AG04449 (cell line): Measurements from ENCODE around the gene PFKP.
A peak's percentile ranks its signal among the peaks of the same experiment; 100 is the strongest.

Experiments used
- CTCF ChIA-PET: fragments of 350-600 bp; formaldehyde crosslinking; extraction: SDS; loops from one replicate; lab custom pipeline; 2021; ENCODE audit warnings: antibody characterized with exemption; lab: Yijun Ruan, JAX
- POLR2A ChIA-PET: fragments of 400-600, 350-600 bp; formaldehyde crosslinking; extraction: SDS; loops from one replicate; lab custom pipeline; 2020; ENCODE audit warnings: antibody characterized with exemption, inconsistent platforms; lab: Yijun Ruan, JAX
- DNase-seq: peaks from one replicate; pipeline ENCODE4 v3.0.0-alpha.2; 2010; ENCODE audit warnings: low read depth, low spot score
- H3K4me3 ChIP-seq: 2 replicates; pipeline ENCODE4 v1.5.1; 2011; ENCODE audit warnings: low read depth, mild to moderate bottlenecking, control low read depth, low read length
- CTCF ChIP-seq: IDR thresholded peaks from one replicate; pipeline ENCODE4 v1.5.1; 2011; ENCODE audit warnings: mild to moderate bottlenecking, moderate library complexity, low read length, control low read depth, inconsistent platforms; ENCODE audit not compliant: insufficient read depth; ENCODE audit errors: missing control alignments

Gene PFKP

GRCh38 chr10:3173171-3173878 lies 106.0 kb downstream of the PFKP start:
- DNase-seq: no peak
- ChIA-PET POLR2A (interaction anchor here (0.5 to 1.3 kb wide), 5 partner anchors 9 to 612 kb away, joined by 3 to 9 read pairs (median 3); partner anchors contain the start of gene KLF6), CTCF (interaction anchor here (1.0 kb wide), 1 partner anchor 20 kb away, joined by 3 read pairs; no protein-coding TSS in a partner anchor)
- TF ChIP-seq CTCF: no peak
- peak overlapping the region; percentile 58 for H3K4me3 ChIP-seq

DNA sequence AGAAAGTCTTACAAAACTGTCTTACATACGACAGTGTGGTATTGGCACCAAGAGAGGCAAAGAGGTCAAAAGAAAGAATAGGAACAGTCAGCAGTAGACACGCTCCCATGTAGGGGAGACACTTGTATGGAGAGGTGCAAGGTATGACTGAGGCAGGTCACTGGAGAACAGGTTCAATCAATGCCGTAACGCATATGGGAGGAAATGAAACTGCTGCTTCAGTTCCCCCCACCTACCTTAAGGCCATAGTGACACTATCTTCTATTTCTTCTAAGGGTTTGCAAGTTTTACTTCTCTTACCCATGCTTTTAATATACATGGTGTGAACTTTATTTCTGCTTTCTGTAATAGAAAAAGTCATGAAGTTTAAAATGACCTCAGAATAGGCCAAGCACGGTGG lies 110.7 kb downstream of the PFKP start:
- no peak for DNase-seq

DNA sequence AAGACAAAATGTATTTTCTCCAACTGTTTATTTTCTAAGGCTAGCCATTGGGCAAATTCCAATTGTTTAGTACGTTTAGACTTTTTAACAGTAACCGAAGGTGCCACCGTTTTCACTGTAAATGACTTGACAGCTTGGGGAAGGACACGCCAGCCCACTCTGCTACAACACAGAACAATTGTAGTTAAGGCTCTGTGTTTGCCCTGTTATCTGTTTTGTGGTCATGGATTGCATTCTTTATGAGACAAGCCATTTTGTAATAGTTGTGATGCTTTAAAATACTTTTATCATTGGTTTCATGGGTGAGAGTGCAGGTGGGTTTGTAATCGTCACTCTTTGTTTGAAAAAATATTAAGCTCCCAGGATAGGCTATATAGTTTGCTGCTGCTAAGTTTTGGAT lies 111.8 kb downstream of the PFKP start:
- DNase-seq: no peak
- ChIA-PET CTCF (no interaction called here), POLR2A (no interaction called here)
- no peak for TF ChIP-seq CTCF
- no peak overlapping the region for H3K4me3 ChIP-seq

More for the DNA sequence above, 110.7 kb downstream of the PFKP start:
- ChIA-PET CTCF (interaction anchor here (1.3 kb wide), 1 partner anchor 15 kb away, joined by 3 read pairs; no protein-coding TSS in a partner anchor), POLR2A (no interaction called here)
- H3K4me3 ChIP-seq: no peak overlapping the region
- no peak for TF ChIP-seq CTCF

DNA sequence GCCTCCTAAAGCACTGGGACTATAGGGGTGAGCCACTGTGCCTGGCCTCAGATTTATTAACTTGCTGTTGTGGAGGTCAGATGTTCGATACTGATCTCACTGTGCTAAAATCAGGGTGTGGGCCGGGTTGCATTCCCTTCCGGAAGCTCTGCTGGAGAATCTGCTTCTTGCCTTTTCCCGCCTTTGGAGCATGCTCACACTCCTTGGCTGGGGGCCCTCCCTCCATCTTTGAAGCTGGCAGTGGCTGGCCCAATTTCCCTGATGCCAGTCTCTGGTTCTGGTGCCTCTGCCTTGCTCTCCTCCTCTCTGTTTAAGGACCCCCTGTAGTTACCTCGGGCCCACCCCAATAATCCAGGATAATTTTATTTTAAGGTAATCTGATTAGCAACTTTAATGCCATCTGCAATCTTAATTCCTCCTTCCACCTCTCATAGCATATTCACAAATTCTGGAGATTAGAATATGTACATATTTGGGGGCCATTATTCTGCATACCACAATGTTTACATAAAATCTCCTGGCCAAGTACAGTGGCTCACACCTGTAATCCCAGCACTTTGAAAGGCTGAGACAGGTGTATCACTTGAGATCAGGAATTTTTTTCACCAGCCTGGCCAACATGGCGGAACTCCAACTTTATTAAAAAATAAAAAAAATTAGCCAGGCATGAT lies 113.1 kb downstream of the PFKP start:
- no peak for TF ChIP-seq CTCF
- H3K4me3 ChIP-seq: no peak overlapping the region
- DNase-seq: no peak
- ChIA-PET POLR2A (no interaction called here), CTCF (interaction anchor here (0.7 to 5.1 kb wide), 4 partner anchors 12 to 29 kb away, joined by 3 to 32 read pairs (median 3); no protein-coding TSS in a partner anchor)

DNA sequence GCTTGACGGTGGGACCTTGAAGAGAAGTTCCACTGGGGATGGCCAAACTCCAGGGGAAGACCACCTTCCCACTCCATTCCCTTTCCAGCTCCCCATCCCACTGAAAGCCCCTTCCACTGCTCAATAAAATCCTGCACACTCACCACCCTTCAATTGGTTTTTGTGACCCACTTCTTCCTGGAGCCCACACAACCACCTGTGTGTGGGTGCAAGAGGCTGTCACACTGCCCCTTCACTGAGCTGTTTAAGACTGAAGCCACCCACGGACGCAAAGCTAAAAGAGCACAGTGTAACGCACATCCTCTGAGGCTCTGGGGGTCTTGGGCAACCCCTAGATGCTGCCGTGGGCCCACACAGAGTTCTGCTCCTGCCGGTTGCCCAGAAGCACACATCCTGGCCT lies 118.0 kb downstream of the PFKP start:
- CTCF ChIA-PET: interaction anchor here (2.0 kb wide), 1 partner anchor 10 kb away, joined by 8 read pairs; no protein-coding TSS in a partner anchor
- DNase-seq: no peak
- no peak for TF ChIP-seq CTCF
- POLR2A ChIA-PET: no interaction called here
- H3K4me3 ChIP-seq: no peak overlapping the region

DNA sequence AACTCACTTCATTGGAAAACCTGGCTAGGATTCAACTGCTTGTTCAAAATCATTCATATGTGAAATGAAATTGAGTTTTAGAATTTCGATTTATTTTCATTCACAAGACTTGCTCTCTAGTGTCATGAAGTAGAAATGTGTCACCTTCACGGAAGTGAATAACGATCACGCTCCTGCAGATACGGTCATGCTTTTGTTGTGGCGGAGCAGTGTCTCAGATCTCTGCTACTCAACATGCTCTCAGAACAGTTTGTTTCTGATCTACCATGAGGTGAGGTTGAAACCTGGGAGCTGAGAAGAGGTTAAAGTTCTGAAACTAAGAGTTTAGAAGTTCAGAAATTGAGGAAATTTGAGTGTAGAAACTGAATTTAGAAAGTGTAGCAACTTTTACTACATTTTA lies 119.0 kb downstream of the PFKP start:
- H3K4me3 ChIP-seq: no peak overlapping the region
- CTCF ChIA-PET: interaction anchor here (2.0 kb wide), 1 partner anchor 9 kb away, joined by 8 read pairs; no protein-coding TSS in a partner anchor
- POLR2A ChIA-PET: no interaction called here
- no peak for TF ChIP-seq CTCF
- DNase-seq: no peak
